HG03571 (cell line): Measurements from ENCODE around the gene DONSON.
"Not testable (repeated sequence)": the region's sequence is repeated elsewhere in the genome, so short reads cannot be mapped to it uniquely, and the experiment has no call there.

Experiments
- ATAC-seq: cut with Tn5 transposase; IDR thresholded peaks from one replicate; pipeline ENCODE4 v1.9.1; 2021; ENCODE audit not compliant: unreplicated experiment

The DONSON gene

GRCh38 chr21:33588485-33589335 lies at the start of gene DONSON:
Gene DONSON, minus strand, starts transcription at chr21:33588684. Its CDS starts 43 bp downstream, at chr21:33588641.
- peak; percentile 89 for ATAC-seq

GRCh38 chr21:33634254-33634653 lies 45.8 kb upstream of the DONSON start:
- ATAC-seq, result no peak

GRCh38 chr21:33626151-33626550 lies 37.7 kb upstream of the DONSON start:
- ATAC-seq, result not testable (repeated sequence)

- ATAC-seq, result no peak
These were observed 33.8 kb upstream of the DONSON start for GRCh38 chr21:33622253-33622652.

- ATAC-seq, result no peak
These were observed 31.2 kb upstream of the DONSON start for GRCh38 chr21:33619726-33620125.

- ATAC-seq, result no peak
These were observed 29.9 kb upstream of the DONSON start for GRCh38 chr21:33618407-33618806.

- ATAC-seq, result not testable (repeated sequence)
These were observed 29.1 kb upstream of the DONSON start for GRCh38 chr21:33617565-33617964.

- no peak for ATAC-seq
These were observed 22.7 kb upstream of the DONSON start for GRCh38 chr21:33611006-33611744.

GRCh38 chr21:33608559-33608958 lies 20.1 kb upstream of the DONSON start:
- no peak for ATAC-seq

GRCh38 chr21:33598051-33598450 lies 9.6 kb upstream of the DONSON start:
- ATAC-seq, result no peak

- ATAC-seq, result peak; percentile 41
These were observed 546 bp downstream of the DONSON start for GRCh38 chr21:33587792-33588484.

GRCh38 chr21:33586927-33587326 lies 1.6 kb downstream of the DONSON start:
- no peak for ATAC-seq

GRCh38 chr21:33584455-33584854 lies 4.0 kb downstream of the DONSON start:
- no peak for ATAC-seq

GRCh38 chr21:33578959-33579542 lies 9.4 kb downstream of the DONSON start:
- ATAC-seq, result no peak

GRCh38 chr21:33578214-33578613 lies 10.3 kb downstream of the DONSON start:
- no peak for ATAC-seq

GRCh38 chr21:33576741-33577141 lies 11.7 kb downstream of the DONSON start:
- not testable (repeated sequence) for ATAC-seq

GRCh38 chr21:33572350-33572749 lies 16.1 kb downstream of the DONSON start:
- no peak for ATAC-seq

- no peak for ATAC-seq
These were observed 18.5 kb downstream of the DONSON start for GRCh38 chr21:33569991-33570390.

- no peak for ATAC-seq
These were observed 20.0 kb downstream of the DONSON start for GRCh38 chr21:33568448-33568847.

- ATAC-seq, result no peak
These were observed 20.6 kb downstream of the DONSON start for GRCh38 chr21:33567914-33568313.

- no peak for ATAC-seq
These were observed 22.0 kb downstream of the DONSON start for GRCh38 chr21:33566514-33566913.
